Measurements from ENCODE around the gene BCL7A. TPM values are rescaled to one million over a fixed set of nuclear protein-coding genes. Genes with fewer than 3 reads are reported as not detected.

Gene BCL7A
- total and polyA plus RNA-seq, 9 donors: 7.8 to 20.2 (median 16.2) TPM

GRCh38 chr12:122085591-122085990, 63.9 kb downstream of the BCL7A start:
- no peak for DNase-seq
- 83% methylated on average over 2 of the region's 5 CpGs for WGBS (ENCODE audit: insufficient coverage)
- Histone ChIP-seq H3K36me3 (ENCODE audit: control insufficient read depth, insufficient read depth, low read length) (peaks cover 41% of the 10 kb centered on the region), H3K27me3 (ENCODE audit: control insufficient read depth, insufficient read depth, low read length) (no peaks in the 10 kb centered on the region), H3K4me1 (ENCODE audit: control insufficient read depth, insufficient read depth, low read length) (peaks cover 51% of the 10 kb centered on the region), H3K4me3 (ENCODE audit: low read length) (no peak overlapping the region), H3K27ac (ENCODE audit: low read length) (no peak overlapping the region), H3K9me3 (replicated peaks; ENCODE audit: control insufficient read depth, low read depth, low read length) (no peaks in the 10 kb centered on the region)

GRCh38 chr12:122086116-122086515, 64.4 kb downstream of the BCL7A start:
- peaks cover 41% of the 10 kb centered on the region for H3K36me3 ChIP-seq (ENCODE audit: control insufficient read depth, insufficient read depth, low read length)
- DNase-seq: no peak
- 58% methylated on average over 2 of the region's 8 CpGs for WGBS (ENCODE audit: insufficient coverage)
- H3K27me3 ChIP-seq (ENCODE audit: control insufficient read depth, insufficient read depth, low read length): no peaks in the 10 kb centered on the region
- peak overlapping the region; percentile 20 for H3K27ac ChIP-seq (ENCODE audit: low read length)
- H3K4me1 ChIP-seq (ENCODE audit: control insufficient read depth, insufficient read depth, low read length): peaks cover 50% of the 10 kb centered on the region
- no peak overlapping the region for H3K4me3 ChIP-seq (ENCODE audit: low read length)
- no peaks in the 10 kb centered on the region for H3K9me3 ChIP-seq (replicated peaks; ENCODE audit: control insufficient read depth, low read depth, low read length)

- no peaks in the 10 kb centered on the region for H3K9me3 ChIP-seq (replicated peaks; ENCODE audit: control insufficient read depth, low read depth, low read length)
- H3K36me3 ChIP-seq (ENCODE audit: control insufficient read depth, insufficient read depth, low read length): peaks cover 41% of the 10 kb centered on the region
- no peak overlapping the region for H3K4me3 ChIP-seq (ENCODE audit: low read length)
- 57% methylated on average over 14 of the region's 18 CpGs for WGBS (ENCODE audit: insufficient coverage)
- H3K27me3 ChIP-seq (ENCODE audit: control insufficient read depth, insufficient read depth, low read length): no peaks in the 10 kb centered on the region
- peak overlapping the region; percentile 82 for H3K27ac ChIP-seq (ENCODE audit: low read length)
- peaks cover 43% of the 10 kb centered on the region for H3K4me1 ChIP-seq (ENCODE audit: control insufficient read depth, insufficient read depth, low read length)
- DNase-seq: no peak
Measured at GRCh38 chr12:122086641-122087285, 65.1 kb downstream of the BCL7A start.

DNA sequence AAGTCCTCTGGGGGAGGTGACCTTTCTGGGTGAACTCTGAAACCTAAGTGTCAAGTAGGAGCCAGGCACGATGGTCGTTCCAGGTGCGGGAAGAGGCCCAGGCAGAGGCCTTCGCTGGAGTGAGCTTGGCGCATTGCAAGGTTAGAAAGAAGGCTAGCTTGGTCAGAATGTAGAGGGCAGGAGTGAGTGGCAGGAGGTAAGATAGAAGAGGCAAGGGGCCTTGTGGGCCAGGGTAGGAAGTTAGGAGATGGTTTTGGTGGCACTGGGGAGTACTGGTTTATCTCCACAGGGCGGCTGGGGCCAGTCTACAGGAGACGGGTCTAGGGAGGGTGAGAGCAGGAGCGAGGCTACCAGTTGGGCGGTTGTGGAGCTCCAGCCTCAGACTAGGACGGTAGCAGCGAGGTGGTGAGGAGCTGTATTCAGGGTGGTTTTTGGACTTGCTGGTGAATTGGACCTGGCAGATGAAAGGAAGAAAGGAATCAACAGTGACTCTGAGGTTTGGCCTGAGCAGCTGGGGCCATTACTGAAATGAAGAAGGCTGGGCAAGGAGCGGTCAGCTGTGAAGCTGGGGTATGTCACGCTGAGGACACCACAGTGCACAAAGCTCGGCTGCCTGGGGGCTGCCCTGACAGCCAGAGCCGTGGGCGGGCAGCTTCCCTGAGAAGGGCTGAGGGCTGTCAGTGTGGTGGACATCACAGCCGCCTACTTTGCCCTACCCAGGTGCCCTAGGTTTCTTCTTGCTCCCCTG, 65.9 kb downstream of the BCL7A start:
- DNase-seq: no peak

GRCh38 chr12:122088179-122088810, 66.6 kb downstream of the BCL7A start:
- Histone ChIP-seq H3K36me3 (ENCODE audit: control insufficient read depth, insufficient read depth, low read length) (peaks cover 41% of the 10 kb centered on the region), H3K27me3 (ENCODE audit: control insufficient read depth, insufficient read depth, low read length) (no peaks in the 10 kb centered on the region), H3K4me1 (ENCODE audit: control insufficient read depth, insufficient read depth, low read length) (peaks cover 31% of the 10 kb centered on the region), H3K9me3 (replicated peaks; ENCODE audit: control insufficient read depth, low read depth, low read length) (no peaks in the 10 kb centered on the region), H3K27ac (ENCODE audit: low read length) (peak overlapping the region; percentile 82), H3K4me3 (ENCODE audit: low read length) (no peak overlapping the region)
- no peak for DNase-seq
- WGBS (ENCODE audit: insufficient coverage): 45% methylated on average over 5 of the region's 9 CpGs

More for the DNA sequence above, 65.9 kb downstream of the BCL7A start:
- Histone ChIP-seq H3K36me3 (ENCODE audit: control insufficient read depth, insufficient read depth, low read length) (peaks cover 41% of the 10 kb centered on the region), H3K27ac (ENCODE audit: low read length) (peak overlapping the region; percentile 82), H3K4me1 (ENCODE audit: control insufficient read depth, insufficient read depth, low read length) (peaks cover 35% of the 10 kb centered on the region), H3K4me3 (ENCODE audit: low read length) (no peak overlapping the region), H3K27me3 (ENCODE audit: control insufficient read depth, insufficient read depth, low read length) (no peaks in the 10 kb centered on the region), H3K9me3 (replicated peaks; ENCODE audit: control insufficient read depth, low read depth, low read length) (no peaks in the 10 kb centered on the region)
- 73% methylated on average over 10 of the region's 17 CpGs for WGBS (ENCODE audit: insufficient coverage)

DNA sequence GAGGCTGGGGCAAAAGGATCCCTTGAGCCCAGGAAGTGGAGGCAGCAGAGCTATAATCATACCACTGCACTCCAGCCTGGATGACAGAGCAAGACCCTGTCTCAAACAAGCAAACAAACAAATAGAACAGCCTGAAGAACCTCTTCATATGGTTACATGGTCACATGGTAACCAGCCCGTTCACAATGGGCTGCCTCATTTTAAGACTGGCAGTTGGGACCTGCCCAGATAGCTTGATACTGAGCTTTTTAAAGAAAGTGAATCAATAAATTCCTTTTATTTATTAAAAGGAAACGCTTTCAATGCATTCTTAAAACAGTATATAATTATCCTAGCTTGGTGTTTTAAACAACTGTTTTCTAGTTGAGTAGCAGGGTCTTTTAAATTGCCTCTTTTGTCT, 67.4 kb downstream of the BCL7A start:
- no peaks in the 10 kb centered on the region for H3K27me3 ChIP-seq (ENCODE audit: control insufficient read depth, insufficient read depth, low read length)
- no peak overlapping the region for H3K4me3 ChIP-seq (ENCODE audit: low read length)
- no peaks in the 10 kb centered on the region for H3K9me3 ChIP-seq (replicated peaks; ENCODE audit: control insufficient read depth, low read depth, low read length)
- no CpG with 5 or more reads among the region's 2 CpGs for WGBS (ENCODE audit: insufficient coverage)
- DNase-seq: no peak
- peak overlapping the region; percentile 82 for H3K27ac ChIP-seq (ENCODE audit: low read length)
- H3K36me3 ChIP-seq (ENCODE audit: control insufficient read depth, insufficient read depth, low read length): peaks cover 35% of the 10 kb centered on the region
- peaks cover 31% of the 10 kb centered on the region for H3K4me1 ChIP-seq (ENCODE audit: control insufficient read depth, insufficient read depth, low read length)

GRCh38 chr12:122090759-122091515, 69.3 kb downstream of the BCL7A start:
- 52% methylated on average over 5 of the region's 7 CpGs for WGBS (ENCODE audit: insufficient coverage)
- peak overlapping the region; percentile 61 for H3K27ac ChIP-seq (ENCODE audit: low read length)
- H3K9me3 ChIP-seq (replicated peaks; ENCODE audit: control insufficient read depth, low read depth, low read length): no peaks in the 10 kb centered on the region
- peak; percentile 66 for DNase-seq
- peaks cover 20% of the 10 kb centered on the region for H3K36me3 ChIP-seq (ENCODE audit: control insufficient read depth, insufficient read depth, low read length)
- H3K4me1 ChIP-seq (ENCODE audit: control insufficient read depth, insufficient read depth, low read length): peaks cover 34% of the 10 kb centered on the region
- no peak overlapping the region for H3K4me3 ChIP-seq (ENCODE audit: low read length)
- no peaks in the 10 kb centered on the region for H3K27me3 ChIP-seq (ENCODE audit: control insufficient read depth, insufficient read depth, low read length)

DNA sequence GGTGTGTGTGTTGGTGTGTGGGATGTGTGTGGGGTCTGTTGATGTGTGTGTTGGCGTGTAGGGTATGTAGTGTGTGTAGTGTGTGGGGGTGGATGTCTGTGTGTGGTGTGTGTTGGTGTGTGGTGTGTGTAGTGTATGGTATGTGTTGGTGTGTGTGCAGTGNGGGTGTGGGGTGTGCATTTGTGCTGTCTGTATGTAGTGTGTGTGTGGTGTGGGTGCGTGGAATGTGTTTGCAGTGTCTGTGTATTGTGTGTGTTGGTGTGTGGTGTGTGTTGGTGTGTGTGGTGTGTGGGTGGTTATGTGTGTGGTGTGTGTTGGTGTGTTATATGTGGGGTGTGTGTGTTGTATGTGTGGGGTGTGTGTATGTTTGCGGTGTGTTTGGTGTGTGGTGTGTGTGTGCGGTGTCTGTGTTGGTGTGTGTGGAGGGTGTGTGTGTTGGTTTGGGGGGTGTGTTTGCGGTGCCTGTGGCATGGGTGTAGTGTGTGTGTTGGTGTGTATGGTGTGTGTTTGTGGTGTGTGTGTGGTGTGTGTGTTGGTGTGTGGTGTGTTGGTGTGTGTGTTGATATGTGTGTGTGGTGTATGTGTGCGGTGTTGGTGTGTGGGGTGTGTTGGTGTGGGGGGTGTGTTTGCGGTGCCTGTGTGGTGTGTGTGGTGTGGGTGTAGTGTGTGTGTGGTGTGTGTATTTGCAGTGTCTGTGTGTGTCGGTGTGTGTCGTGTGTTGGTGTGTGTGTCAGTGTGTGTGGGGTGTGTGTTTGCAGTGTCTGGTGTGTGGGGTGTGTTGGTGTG, 71.6 kb downstream of the BCL7A start:
- 93% methylated on average over 9 of the region's 9 CpGs for WGBS (ENCODE audit: insufficient coverage)
- DNase-seq: no peak
- no peak overlapping the region for H3K4me3 ChIP-seq (ENCODE audit: low read length)
- H3K27ac ChIP-seq (ENCODE audit: low read length): no peak overlapping the region
- H3K9me3 ChIP-seq (replicated peaks; ENCODE audit: control insufficient read depth, low read depth, low read length): no peaks in the 10 kb centered on the region
- H3K27me3 ChIP-seq (ENCODE audit: control insufficient read depth, insufficient read depth, low read length): no peaks in the 10 kb centered on the region
- peaks cover 39% of the 10 kb centered on the region for H3K4me1 ChIP-seq (ENCODE audit: control insufficient read depth, insufficient read depth, low read length)
- H3K36me3 ChIP-seq (ENCODE audit: control insufficient read depth, insufficient read depth, low read length): peaks cover 4% of the 10 kb centered on the region

DNA sequence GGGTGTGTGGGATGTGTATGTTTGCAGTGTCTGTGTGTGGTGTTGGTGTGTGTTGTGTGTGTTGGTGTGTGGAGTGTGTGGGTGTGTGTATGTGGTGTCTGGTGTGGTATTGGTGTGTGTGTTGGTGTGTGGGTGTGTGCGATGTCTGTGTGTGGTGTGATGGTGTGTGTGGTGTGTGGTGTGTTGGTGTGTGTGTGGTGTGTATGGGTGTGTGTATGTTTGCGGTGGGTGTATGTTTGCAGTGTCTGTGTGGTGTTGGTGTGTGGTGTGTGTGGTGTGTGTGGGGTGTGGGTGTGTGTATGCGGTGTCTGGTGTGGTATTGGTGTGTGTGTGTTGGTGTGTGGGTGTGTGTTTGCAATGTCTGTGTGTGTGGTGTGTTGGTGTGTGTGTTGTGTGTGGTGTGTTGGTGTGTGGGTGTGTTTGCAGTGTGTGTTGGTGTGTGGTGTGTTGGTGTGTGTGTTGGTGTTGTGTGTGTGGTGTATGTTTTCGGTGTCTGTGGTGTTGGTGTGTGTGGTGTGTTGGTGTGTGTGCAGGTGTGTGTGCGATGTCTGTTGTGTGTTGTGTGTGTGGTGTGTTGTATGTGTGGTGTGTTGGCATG, 72.6 kb downstream of the BCL7A start:
- peaks cover 40% of the 10 kb centered on the region for H3K4me1 ChIP-seq (ENCODE audit: control insufficient read depth, insufficient read depth, low read length)
- DNase-seq: no peak
- H3K36me3 ChIP-seq (ENCODE audit: control insufficient read depth, insufficient read depth, low read length): no peaks in the 10 kb centered on the region
- 100% methylated on average over 5 of the region's 5 CpGs for WGBS (ENCODE audit: insufficient coverage)
- H3K27ac ChIP-seq (ENCODE audit: low read length): no peak overlapping the region
- H3K4me3 ChIP-seq (ENCODE audit: low read length): no peak overlapping the region
- no peaks in the 10 kb centered on the region for H3K9me3 ChIP-seq (replicated peaks; ENCODE audit: control insufficient read depth, low read depth, low read length)
- H3K27me3 ChIP-seq (ENCODE audit: control insufficient read depth, insufficient read depth, low read length): no peaks in the 10 kb centered on the region

Measured in muscle of leg (tissue), 11 donors.